Smooth muscle cell (in vitro differentiated cells): Measurements from ENCODE around the gene NLGN1. TPM values are rescaled to one million over a fixed set of nuclear protein-coding genes. Genes with fewer than 3 reads are reported as not detected.
"Not testable (repeated sequence)": the region's sequence is repeated elsewhere in the genome, so short reads cannot be mapped to it uniquely, and the experiment has no call there.

ENCODE experiments used
- DNase-seq: peaks from one replicate; lab custom pipeline; 2025; ENCODE audit not compliant: unreplicated experiment; lab: John Stamatoyannopoulos, UW
- H2AFZ ChIP-seq: fragments of 200-600 bp; sonication (generic); 2 replicates; pipeline ENCODE4 v1.6.0; 2016; ENCODE audit warnings: antibody characterized with exemption, low read depth, mild to moderate bottlenecking
- H3F3A ChIP-seq: fragments of 200-600 bp; sonication (generic); 2 replicates; pipeline ENCODE4 v1.6.0; 2017; ENCODE audit warnings: antibody characterized with exemption, low read depth
- H3K27ac ChIP-seq: fragments of 200-600 bp; sonication (generic); 2 replicates; pipeline ENCODE4 v1.5.1; 2016; ENCODE audit warnings: low read depth, mild to moderate bottlenecking
- H3K27me3 ChIP-seq: fragments of 200-600 bp; sonication (generic); 2 replicates; pipeline ENCODE4 v1.6.1; 2016; ENCODE audit warnings: low read depth, mild to moderate bottlenecking
- H3K36me3 ChIP-seq: fragments of 200-600 bp; sonication (generic); 2 replicates; pipeline ENCODE4 v1.5.1; 2016; ENCODE audit warnings: low read depth
- H3K4me1 ChIP-seq: fragments of 200-600 bp; sonication (generic); 2 replicates; pipeline ENCODE4 v1.5.1; 2016; ENCODE audit warnings: low read depth
- H3K4me2 ChIP-seq: fragments of 200-600 bp; sonication (generic); 2 replicates; pipeline ENCODE4 v1.6.0; 2016; ENCODE audit warnings: mild to moderate bottlenecking
- H3K4me3 ChIP-seq: fragments of 200-600 bp; sonication (generic); 2 replicates; pipeline ENCODE4 v1.5.1; 2016; ENCODE audit warnings: mild to moderate bottlenecking
- H3K79me2 ChIP-seq: fragments of 200-600 bp; sonication (generic); 2 replicates; pipeline ENCODE4 v1.6.0; 2016; ENCODE audit warnings: low read depth, mild to moderate bottlenecking
- H3K9ac ChIP-seq: fragments of 200-600 bp; sonication (generic); 2 replicates; pipeline ENCODE4 v1.6.0; 2016; ENCODE audit warnings: low read depth
- H3K9me3 ChIP-seq: fragments of 200-600 bp; sonication (generic); replicated peaks from 2 replicates; pipeline ENCODE4 v1.5.1; 2016; ENCODE audit warnings: low read depth
- H4K20me1 ChIP-seq: fragments of 200-600 bp; sonication (generic); 2 replicates; pipeline ENCODE4 v1.6.0; 2016; ENCODE audit warnings: low read depth
- CTCF ChIP-seq: fragments of 200-600 bp; sonication (generic); IDR thresholded peaks from 2 replicates; pipeline ENCODE4 v1.5.1; 2017; ENCODE audit warnings: borderline replicate concordance, mild to moderate bottlenecking, antibody characterized with exemption; ENCODE audit not compliant: insufficient read depth, poor library complexity, severe bottlenecking
- WGBS: methylation state at CpG from one replicate; pipeline ENCODE4 v1.1.7; 2016; ENCODE audit warnings: low lambda C conversion rate; 5-methylcytosine and 5-hydroxymethylcytosine counted together
- polyA plus RNA-seq: library from polyadenylated mRNA; unstranded; fragments of >200 nt; fragmentation: Nextera tagmentation; extraction: Ambion mirVana; gene quantifications from 2 replicates; pipeline ENCODE4 v1.2.1, GENCODE V29; 2016
- total RNA-seq: library from RNA; depleted of rRNA; stranded (reverse); fragments of >200 nt; gene quantifications from 2 replicates; pipeline ENCODE4 v1.2.3, GENCODE V29; 2014

The NLGN1 gene
- total and polyA plus RNA-seq, 2 experiments from 2014 or later: 0.04 TPM; not detected in 1

DNA sequence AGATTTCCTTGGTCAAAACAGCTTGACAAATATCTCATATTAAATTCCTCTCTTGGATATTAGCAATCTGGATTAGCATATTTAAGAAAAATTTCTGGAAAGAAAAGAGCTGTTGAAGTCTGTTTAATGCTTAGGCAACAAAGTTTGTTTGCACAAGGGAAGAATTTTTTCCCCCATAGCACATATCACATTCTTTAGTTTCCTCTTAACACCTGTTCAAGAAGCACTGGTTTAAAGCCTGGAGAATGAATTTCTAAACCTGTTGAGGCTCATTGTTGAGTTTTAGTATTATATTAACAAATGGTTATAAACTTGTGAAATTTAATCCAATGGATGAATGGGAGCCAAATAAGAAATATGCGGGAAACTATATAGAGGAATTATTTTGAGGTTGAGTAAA, 41.5 kb downstream of the NLGN1 start:
- Histone ChIP-seq H3K4me1 (no peaks in the 10 kb centered on the region), H4K20me1 (no peaks in the 10 kb centered on the region), H3K36me3 (no peaks in the 10 kb centered on the region), H3K4me2 (no peak overlapping the region), H3K27me3 (no peaks in the 10 kb centered on the region), H3K9ac (no peak overlapping the region), H3K27ac (no peak overlapping the region), H3K4me3 (no peak overlapping the region), H3F3A (no peaks in the 10 kb centered on the region), H2AFZ (no peak overlapping the region), H3K9me3 (no peaks in the 10 kb centered on the region), H3K79me2 (no peaks in the 10 kb centered on the region)
- 92% methylated on average over 1 of the region's 1 CpG for WGBS
- no peak for DNase-seq
- no peak for TF ChIP-seq CTCF

DNA sequence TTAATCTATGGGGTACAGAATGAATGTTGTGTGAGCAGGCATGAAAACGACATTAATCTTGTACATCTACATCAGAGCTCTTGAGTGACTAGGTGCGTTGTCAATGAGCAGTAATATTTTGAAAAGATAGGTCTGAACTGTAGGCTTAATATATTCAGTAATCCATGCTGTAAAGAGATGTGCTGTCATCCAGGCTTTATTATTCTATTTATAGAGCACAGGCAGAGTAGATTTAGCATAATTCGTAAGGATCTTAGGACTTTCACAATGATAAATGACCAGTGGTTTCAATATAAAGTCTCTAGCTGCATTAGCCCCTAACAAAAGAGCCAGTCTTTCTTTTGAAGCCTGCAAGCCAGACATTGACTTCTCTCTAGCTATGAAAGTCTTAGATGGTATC, 43.0 kb downstream of the NLGN1 start:
- no peaks in the 10 kb centered on the region for H3K27me3 ChIP-seq
- TF ChIP-seq CTCF: no peak
- H4K20me1 ChIP-seq: no peaks in the 10 kb centered on the region
- H3K4me1 ChIP-seq: no peaks in the 10 kb centered on the region
- no peak overlapping the region for H3K4me2 ChIP-seq
- no peaks in the 10 kb centered on the region for H3K36me3 ChIP-seq
- 91% methylated on average over 3 of the region's 3 CpGs for WGBS
- H3K27ac ChIP-seq: no peak overlapping the region
- H3K9me3 ChIP-seq: no peaks in the 10 kb centered on the region
- DNase-seq: no peak
- H2AFZ ChIP-seq: no peak overlapping the region
- no peaks in the 10 kb centered on the region for H3K79me2 ChIP-seq
- no peaks in the 10 kb centered on the region for H3F3A ChIP-seq
- H3K4me3 ChIP-seq: no peak overlapping the region
- H3K9ac ChIP-seq: no peak overlapping the region

DNA sequence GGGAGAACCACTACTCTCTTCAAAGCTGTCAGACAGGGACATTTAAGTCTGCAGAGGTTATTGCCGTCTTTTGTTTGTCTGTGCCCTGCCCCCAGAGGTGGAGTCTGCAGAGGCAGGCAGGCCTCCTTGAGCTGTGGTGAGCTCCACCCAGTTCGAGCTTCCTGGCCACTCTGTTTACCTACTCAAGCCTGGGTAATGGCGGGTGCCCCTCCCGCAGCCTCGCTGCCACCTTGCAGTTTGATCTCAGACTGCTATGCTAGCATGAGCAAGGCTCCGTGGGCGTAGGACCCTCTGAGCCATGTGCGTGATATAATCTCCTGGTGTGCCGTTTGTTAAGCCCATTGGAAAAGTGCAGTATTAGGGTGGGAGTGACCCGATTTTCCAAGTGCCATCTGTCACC, 54.0 kb downstream of the NLGN1 start:
- H3K36me3 ChIP-seq, H3K4me2 ChIP-seq, H3K9ac ChIP-seq, H3F3A ChIP-seq, H3K4me3 ChIP-seq, DNase-seq, H3K9me3 ChIP-seq, H3K79me2 ChIP-seq, H4K20me1 ChIP-seq, H2AFZ ChIP-seq, H3K27ac ChIP-seq, H3K27me3 ChIP-seq, H3K4me1 ChIP-seq: not testable (repeated sequence)
- WGBS: 94% methylated on average over 10 of the region's 10 CpGs

GRCh38 chr3:173463250-173463649, 65.7 kb downstream of the NLGN1 start:
- H3K27ac ChIP-seq: no peak overlapping the region
- WGBS: 93% methylated on average over 3 of the region's 3 CpGs
- H3K4me2 ChIP-seq: no peak overlapping the region
- no peaks in the 10 kb centered on the region for H3K27me3 ChIP-seq
- no peak overlapping the region for H3K9ac ChIP-seq
- H3K9me3 ChIP-seq: no peaks in the 10 kb centered on the region
- no peak overlapping the region for H2AFZ ChIP-seq
- H3F3A ChIP-seq: no peaks in the 10 kb centered on the region
- no peaks in the 10 kb centered on the region for H3K36me3 ChIP-seq
- H4K20me1 ChIP-seq: no peaks in the 10 kb centered on the region
- no peak for DNase-seq
- no peaks in the 10 kb centered on the region for H3K4me1 ChIP-seq
- H3K79me2 ChIP-seq: no peaks in the 10 kb centered on the region
- no peak for TF ChIP-seq CTCF
- no peak overlapping the region for H3K4me3 ChIP-seq
